HFFc6 (cell line): Measurements from ENCODE around the gene TRIM46. TPM values are rescaled to one million over a fixed set of nuclear protein-coding genes. Genes with fewer than 3 reads are reported as not detected.
"Not testable (repeated sequence)": the region's sequence is repeated elsewhere in the genome, so short reads cannot be mapped to it uniquely, and the experiment has no call there.

Source experiments
- DNase-seq: peaks from one replicate; pipeline ENCODE4 v3.0.0-alpha.2; 2018
- H3K27ac Mint-ChIP-seq: 2 replicates; pipeline ENCODE4 v1.8.0; 2020; ENCODE audit warnings: mild to moderate bottlenecking, mixed read lengths
- H3K27me3 Mint-ChIP-seq: 2 replicates; pipeline ENCODE4 v1.8.0; 2021; ENCODE audit warnings: mild to moderate bottlenecking, moderate library complexity, mixed read lengths; ENCODE audit not compliant: insufficient read depth
- H3K36me3 Mint-ChIP-seq: 2 replicates; pipeline ENCODE4 v1.8.0; 2021; ENCODE audit warnings: low read depth, mixed read lengths
- H3K4me1 Mint-ChIP-seq: 2 replicates; pipeline ENCODE4 v1.8.0; 2020; ENCODE audit warnings: low read depth, mixed read lengths
- H3K4me3 Mint-ChIP-seq: 2 replicates; pipeline ENCODE4 v1.8.0; 2020; ENCODE audit warnings: mild to moderate bottlenecking, moderate library complexity, mixed read lengths
- H3K9me3 Mint-ChIP-seq: 2 replicates; pipeline ENCODE4 v1.8.0; 2020; ENCODE audit warnings: mild to moderate bottlenecking, mixed read lengths
- total RNA-seq, 6 experiments: library from RNA; stranded (reverse); fragmentation: NEBNext Ultra II Directional; extraction: Animal tissue kit (Norgen Biotek cat#: 25700); gene quantifications; 2 replicates in 1 of 6; 3 replicates in 5 of 6; pipeline ENCODE4 v1.2.3, GENCODE V29; 2021
- TF ChIP-seq, protein P1 (sequence below): fragments of 200-600 bp; sonication (generic); IDR thresholded peaks from 2 replicates; pipeline ENCODE4 v1.5.0; 2021; ENCODE audit warnings: antibody characterized with exemption, mild to moderate bottlenecking

Gene TRIM46
- total RNA-seq, 6 experiments from 2014 or later = 5.1 to 7.1 (median 6.1) TPM

DNA sequence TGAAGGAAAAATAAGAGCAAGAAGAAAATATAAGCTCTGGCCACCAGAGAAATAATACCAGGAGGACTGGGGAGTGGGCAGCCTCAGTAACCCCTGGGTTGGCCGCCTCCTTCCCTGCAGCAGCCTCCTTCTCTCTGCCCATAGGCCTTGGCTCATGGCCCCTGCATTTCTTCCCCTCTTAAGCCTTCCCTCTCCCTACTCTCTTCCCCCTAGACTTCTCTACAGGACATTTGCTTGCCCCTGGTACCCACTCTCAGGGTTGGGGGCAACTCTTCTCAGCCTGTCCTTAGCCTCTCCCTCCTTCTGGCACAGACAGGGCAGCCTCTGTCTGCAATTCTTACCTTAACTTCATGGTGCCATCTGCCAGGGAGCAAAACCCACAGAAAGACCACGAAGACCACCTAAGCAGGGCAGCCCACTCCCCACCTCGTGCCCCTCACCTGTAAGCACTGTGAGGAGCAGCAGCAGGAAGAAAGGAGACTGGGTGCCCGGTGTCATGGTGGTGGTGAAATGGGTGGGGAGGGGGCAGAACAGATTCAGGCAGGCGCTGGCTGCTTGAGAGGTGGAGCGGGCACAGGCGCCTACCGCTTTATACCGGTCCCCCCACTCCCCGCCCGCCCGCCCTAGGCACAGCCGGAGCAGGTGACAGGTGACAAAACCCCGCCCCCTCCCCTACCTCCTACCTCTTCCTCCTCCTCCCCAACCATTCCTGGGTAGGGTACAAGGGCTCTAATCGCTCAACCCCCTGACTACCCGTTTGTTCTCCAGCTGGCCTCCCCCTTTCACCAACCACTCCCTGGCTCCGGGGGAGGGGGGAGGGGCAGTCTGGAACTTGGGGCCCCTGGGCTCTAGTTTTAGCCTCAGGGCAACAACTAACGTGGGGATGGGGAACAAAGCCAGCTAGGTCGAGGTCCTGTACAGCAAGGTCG lies 19.0 kb downstream of the TRIM46 start:
- DNase-seq = no peak
- peaks cover 32% of the 10 kb centered on the region for H3K4me1 Mint-ChIP-seq
- H3K4me3 Mint-ChIP-seq = peak overlapping the region; percentile 90
- H3K27ac Mint-ChIP-seq = peak overlapping the region; percentile 99
- H3K36me3 Mint-ChIP-seq = peaks cover 14% of the 10 kb centered on the region
- H3K9me3 Mint-ChIP-seq = no peaks in the 10 kb centered on the region
- peaks cover 12% of the 10 kb centered on the region for H3K27me3 Mint-ChIP-seq
- TF ChIP-seq, protein P1, sequence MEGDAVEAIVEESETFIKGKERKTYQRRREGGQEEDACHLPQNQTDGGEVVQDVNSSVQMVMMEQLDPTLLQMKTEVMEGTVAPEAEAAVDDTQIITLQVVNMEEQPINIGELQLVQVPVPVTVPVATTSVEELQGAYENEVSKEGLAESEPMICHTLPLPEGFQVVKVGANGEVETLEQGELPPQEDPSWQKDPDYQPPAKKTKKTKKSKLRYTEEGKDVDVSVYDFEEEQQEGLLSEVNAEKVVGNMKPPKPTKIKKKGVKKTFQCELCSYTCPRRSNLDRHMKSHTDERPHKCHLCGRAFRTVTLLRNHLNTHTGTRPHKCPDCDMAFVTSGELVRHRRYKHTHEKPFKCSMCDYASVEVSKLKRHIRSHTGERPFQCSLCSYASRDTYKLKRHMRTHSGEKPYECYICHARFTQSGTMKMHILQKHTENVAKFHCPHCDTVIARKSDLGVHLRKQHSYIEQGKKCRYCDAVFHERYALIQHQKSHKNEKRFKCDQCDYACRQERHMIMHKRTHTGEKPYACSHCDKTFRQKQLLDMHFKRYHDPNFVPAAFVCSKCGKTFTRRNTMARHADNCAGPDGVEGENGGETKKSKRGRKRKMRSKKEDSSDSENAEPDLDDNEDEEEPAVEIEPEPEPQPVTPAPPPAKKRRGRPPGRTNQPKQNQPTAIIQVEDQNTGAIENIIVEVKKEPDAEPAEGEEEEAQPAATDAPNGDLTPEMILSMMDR = no peak

DNA sequence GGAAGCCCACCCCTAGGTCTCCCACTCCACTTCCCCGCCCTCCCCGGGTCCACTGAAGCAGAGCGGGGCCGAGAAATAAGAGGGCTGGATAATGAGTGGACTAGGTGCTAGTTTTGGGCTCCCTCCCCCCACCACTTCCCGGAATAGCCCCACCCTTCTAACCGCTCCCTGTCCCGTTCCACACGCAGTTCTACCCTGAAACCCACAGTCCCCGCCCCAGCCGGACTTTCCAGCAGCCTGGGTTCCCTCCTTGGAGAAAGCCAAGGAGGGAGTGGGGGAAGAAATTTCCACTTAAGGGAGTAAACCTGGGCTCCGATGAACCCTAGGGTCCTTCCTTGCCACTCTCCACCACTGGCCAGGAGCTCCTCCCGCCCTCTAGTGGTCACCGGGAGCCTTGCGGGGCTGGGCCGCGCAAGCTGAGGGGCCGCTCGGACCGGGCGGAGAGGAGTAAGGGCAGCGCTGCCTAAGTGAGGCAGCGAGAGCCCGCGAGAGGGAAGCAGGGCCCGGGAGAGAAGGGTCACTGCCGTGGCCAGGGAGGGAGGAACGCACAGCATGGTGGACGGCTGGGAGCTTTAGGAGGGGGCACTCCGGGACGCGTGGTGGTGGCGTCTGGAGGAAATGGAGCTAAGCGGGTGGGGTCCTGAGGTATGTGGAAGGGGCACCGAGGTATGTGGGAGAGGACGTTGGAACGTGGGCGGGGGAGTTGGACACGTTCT lies 19.8 kb downstream of the TRIM46 start:
- Mint-ChIP-seq H3K4me3 (peak overlapping the region; percentile 90), H3K27ac (peak overlapping the region; percentile 99), H3K4me1 (peaks cover 32% of the 10 kb centered on the region), H3K9me3 (no peaks in the 10 kb centered on the region), H3K36me3 (peaks cover 17% of the 10 kb centered on the region), H3K27me3 (peaks cover 12% of the 10 kb centered on the region)
- peak; percentile 82 for DNase-seq
- TF ChIP-seq, protein P1 = peak; percentile 98

DNA sequence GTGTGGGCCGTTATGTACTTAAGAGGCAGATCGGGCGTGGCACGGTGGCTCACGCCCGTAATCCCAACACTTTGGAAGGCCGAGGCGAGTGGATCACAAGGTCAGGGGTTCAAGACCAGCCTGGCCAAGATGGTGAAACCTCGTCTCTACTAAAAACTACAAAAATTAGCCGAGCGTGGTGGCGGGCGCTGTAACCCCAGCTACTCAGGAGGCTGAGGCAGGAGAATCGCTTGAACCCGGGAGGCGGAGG lies 20.3 kb downstream of the TRIM46 start:
- not testable (repeated sequence) for DNase-seq, H3K9me3 Mint-ChIP-seq
- Mint-ChIP-seq H3K4me1 (peaks cover 32% of the 10 kb centered on the region), H3K27ac (peak overlapping the region; percentile 99), H3K36me3 (peaks cover 18% of the 10 kb centered on the region), H3K4me3 (peak overlapping the region; percentile 90), H3K27me3 (peaks cover 12% of the 10 kb centered on the region)

DNA sequence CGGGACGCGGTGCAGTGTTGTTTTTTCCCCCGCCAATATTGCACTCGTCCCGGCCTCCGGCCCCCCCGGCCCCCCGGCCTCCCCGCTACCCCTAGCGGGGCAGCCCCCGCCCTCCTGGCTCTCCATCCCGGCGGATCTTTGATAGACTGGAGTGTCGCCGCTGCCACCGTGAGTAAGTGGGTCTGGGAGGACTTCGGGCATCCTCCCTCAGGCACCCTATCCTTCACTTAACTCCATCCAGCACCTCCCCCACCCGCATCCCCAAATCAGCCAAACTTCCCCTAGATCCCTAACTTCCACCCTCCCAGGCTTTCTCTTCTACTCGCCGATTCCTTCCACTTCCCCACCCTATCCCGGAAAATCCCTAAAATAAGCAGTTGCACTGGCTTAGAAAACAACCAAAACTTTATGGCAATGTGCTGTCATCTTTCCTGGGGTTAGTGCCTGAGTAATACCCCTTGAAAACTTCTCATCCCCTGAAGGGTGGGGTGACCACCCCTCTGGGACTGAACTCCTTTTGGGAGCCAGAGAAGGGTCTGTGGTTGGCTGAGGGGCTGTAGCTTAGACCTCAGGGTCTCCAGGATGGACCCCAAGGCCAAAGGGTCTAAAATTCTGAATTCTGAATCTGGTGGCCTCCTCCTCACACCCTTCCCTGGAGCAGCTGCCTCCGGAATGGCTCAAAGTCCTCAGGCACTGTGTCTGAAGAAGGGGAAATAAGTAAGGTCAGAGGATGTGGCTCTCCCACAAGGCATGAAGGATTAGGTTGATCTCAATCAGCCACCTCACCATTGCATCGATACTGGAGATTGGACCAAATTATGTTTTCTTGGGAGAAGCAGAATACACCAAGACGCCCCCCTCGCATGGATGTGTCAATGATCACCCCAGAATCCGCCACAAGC lies 21.8 kb downstream of the TRIM46 start:
- H3K9me3 Mint-ChIP-seq = no peaks in the 10 kb centered on the region
- peaks cover 32% of the 10 kb centered on the region for H3K4me1 Mint-ChIP-seq
- H3K27ac Mint-ChIP-seq = peak overlapping the region; percentile 86
- peaks cover 16% of the 10 kb centered on the region for H3K27me3 Mint-ChIP-seq
- DNase-seq = no peak
- peak overlapping the region; percentile 90 for H3K4me3 Mint-ChIP-seq
- TF ChIP-seq, protein P1 = no peak
- H3K36me3 Mint-ChIP-seq = peaks cover 18% of the 10 kb centered on the region

DNA sequence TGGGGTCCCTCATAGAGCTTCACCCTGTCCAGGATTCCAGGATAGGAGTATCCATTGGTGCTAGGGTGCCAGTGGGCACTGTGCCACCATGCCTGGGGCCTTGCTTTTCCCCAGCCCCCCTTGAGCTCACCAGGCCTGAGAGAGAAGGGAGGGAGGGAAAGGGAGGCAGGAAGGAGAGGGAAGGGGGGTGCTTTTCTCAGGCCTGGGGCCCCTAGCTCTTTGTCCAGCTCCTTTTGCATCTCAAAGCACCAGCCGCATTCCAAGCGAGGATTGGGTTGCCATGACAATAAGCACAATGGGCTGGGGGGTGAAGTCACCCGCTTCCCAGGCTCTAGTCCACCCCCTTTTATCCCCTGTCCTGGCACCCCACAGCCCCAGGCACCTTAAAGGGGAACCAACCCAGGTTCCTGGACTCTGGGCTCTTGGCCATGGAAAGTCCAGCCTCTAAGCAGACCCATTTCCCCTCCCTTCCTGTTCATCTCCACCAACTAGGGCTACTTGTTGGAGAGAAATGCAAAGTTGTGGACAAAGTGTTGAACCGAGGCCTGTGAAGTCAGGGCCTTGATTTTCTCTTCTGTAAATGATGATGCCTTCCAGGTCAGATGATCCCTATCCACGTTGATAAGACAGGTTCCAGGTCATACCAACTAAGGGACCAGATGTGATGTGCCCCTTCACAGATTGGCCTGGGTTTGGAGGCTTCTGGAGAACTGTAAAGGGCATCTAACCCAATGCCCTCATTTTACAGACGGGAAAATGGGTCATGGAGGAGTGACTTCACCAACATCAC lies 22.6 kb downstream of the TRIM46 start:
- peaks cover 32% of the 10 kb centered on the region for H3K4me1 Mint-ChIP-seq
- peaks cover 16% of the 10 kb centered on the region for H3K27me3 Mint-ChIP-seq
- TF ChIP-seq, protein P1 = no peak
- peak overlapping the region; percentile 90 for H3K4me3 Mint-ChIP-seq
- no peaks in the 10 kb centered on the region for H3K9me3 Mint-ChIP-seq
- peak overlapping the region; percentile 86 for H3K27ac Mint-ChIP-seq
- H3K36me3 Mint-ChIP-seq = peaks cover 18% of the 10 kb centered on the region
- DNase-seq = no peak
